Daoy (cell line): ENCODE results near the gene COX8C. TPM values are rescaled to one million over a fixed set of nuclear protein-coding genes. Genes with fewer than 3 reads are reported as not detected.
"Not testable (repeated sequence)": the region's sequence is repeated elsewhere in the genome, so short reads cannot be mapped to it uniquely, and the experiment has no call there.

ENCODE experiments used
- DNase-seq: peaks from one replicate; pipeline ENCODE4 v3.0.0-alpha.2; 2015; ENCODE audit warnings: low read depth
- total RNA-seq: library from RNA; depleted of rRNA; stranded (reverse); fragments of >200 nt; shearing (Covaris generic); gene quantifications from 2 replicates; pipeline ENCODE4 v1.2.3, GENCODE V29; 2014; rRNA removed

COX8C gene
- total RNA-seq, 1 experiment from 2014 or later = not detected

DNA sequence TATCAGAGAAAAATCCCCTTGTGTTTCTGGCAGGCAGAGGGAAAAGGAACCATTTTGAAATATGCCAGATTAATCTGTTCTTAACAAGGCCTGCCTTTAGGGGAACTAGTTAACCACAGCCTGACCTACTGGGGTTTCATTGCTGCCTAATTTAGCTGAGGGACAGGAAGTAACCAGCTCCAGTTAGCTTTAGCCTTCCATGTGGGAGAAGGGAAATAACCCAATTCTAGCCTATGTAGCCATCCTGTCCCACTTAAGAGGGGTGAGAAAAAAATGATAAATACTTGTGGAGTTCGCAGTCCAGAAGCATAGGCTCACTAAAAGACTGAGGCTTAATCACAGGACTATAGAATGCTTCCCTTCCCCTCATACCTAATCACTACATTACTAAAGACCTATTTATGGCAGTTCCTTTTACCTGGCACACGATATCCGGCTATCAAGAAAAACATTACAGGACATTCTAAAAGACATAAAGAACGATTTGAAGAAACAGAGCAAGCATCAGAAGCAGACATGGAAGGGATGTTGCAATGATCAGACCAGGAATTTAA is 22.8 kb downstream of the COX8C start:
- no peak for DNase-seq

DNA sequence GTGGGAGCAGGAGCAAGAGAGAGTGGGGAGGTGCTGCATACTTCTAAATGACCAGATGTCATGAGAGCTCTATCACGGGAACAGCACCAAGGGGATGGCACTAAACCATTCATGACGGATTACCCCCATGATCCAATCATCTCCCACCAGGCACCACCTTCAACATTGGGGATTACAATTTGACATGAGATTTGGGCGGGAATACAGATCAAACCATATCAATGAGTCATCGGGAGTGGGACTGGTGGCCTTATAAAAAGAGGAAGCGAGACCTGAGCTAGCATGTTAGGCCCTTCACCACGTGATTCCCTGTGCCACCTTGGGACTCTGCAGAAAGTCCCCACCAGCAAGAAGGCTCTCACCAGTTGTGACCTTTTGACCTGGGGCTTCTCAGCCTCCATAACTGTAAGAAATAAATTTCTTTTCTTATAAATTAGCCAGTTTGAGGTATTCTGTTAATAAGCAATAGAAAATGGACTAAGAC is 28.7 kb downstream of the COX8C start:
- no peak for DNase-seq

DNA sequence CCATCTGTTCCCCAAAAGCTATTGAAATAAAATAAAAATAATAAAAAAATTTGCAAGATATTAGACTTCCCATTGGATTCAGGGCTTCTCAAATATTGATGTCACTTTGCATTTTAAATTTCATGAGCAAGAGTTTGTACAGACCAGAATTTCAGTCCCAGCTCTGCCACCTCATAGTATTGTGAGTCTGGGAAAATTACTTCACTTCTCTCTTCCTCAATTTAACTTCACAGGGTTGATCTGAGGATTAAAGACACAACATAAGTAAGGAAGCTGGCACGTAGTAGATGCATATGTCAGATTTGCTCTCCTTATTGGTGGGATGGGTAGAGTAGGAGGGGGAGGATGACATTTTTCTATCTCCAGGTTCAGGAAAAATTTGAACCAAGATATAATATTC is 32.8 kb downstream of the COX8C start:
- DNase-seq = no peak

DNA sequence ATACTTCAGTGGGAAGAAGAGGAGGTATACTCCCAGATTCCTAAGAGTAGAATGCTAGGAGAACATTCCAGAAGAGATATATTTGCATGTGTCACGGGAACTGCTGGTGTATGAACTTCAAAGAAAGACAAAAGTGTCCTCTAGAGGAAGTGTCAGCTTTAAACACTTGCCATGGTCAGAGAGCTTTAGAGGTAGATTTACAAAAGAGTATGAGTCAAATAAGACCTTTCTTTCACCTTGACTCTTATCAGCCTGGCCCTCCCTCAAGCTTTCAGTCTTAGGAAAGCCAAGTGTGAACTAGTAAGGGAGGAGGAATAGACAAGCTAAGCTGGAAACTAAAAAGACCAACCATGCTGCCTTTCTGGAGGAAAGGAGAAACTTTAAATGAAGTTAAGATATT is 34.7 kb downstream of the COX8C start:
- DNase-seq = no peak

DNA sequence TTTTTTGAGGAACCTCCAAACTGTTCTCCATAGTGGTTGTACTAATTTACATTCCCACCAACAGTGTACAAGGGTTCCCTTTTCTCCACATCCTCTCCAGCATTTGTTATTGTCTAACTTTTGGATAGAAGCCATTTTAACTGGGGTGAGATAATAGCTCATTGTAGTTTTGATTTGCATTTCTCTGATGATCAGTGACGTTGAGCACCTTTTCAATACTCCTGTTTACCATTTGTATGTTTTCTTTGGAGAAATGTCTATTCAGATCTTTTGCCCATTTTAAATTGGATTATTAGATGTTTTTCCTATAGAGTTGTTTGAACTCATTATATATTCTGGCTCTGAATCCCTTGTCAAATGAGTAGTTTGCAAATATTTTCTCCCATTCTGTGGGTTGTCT is 37.3 kb downstream of the COX8C start:
- not testable (repeated sequence) for DNase-seq

DNA sequence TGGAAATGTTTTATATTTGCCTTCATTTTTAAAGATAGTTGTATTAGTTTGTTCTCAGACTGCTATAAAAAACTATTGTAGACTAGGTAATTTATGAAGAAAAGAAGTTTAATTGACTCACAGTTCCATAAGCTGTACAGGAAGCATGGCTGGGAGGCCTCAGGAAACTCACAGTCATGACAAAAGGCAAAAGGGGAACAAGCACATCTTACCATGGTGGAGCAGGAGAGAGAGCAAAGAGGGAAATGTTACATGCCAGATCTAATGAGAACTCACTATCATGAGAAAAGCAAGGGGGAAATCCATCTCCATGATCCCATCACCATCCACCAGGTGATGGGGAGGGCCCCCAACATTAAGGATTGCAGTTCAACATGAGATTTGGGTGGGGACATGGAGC is 48.2 kb downstream of the COX8C start:
- DNase-seq = no peak

DNA sequence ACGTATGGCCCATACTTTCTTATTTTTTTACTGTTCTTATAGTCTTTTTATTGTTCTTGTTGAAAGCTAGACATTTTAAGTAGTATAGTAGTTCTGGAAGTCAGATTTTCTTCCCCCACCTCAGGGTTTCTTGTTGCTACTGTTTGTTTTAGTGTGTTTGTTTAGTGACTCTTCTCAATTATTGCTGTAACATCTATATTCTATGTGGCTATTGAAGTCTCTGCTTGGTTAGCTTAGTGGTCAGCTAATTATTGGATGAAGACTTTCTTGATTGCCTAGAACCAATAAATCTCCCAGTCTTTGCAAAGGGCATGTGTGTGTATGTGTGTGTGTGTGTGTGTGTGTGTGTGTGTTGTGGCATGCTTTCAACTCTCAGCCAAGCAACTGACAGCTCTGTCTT is 49.5 kb downstream of the COX8C start:
- no peak for DNase-seq

Other genes starting within 250 kb of the COX8C start
- gene ITPK1, start 231.3 kb upstream of the COX8C start, total RNA-seq = 14.2 and 24.7 TPM in 2 replicates
- 18.8 and 19.8 TPM in 2 replicates for gene MOAP1, start 162.3 kb upstream of the COX8C start, total RNA-seq
- gene LYSET, start 161.9 kb upstream of the COX8C start, total RNA-seq = 10.8 and 23.1 TPM in 2 replicates
- gene GON7, start 140.1 kb upstream of the COX8C start, total RNA-seq = 64.4 and 65.5 TPM in 2 replicates
- gene UBR7, start 139.9 kb upstream of the COX8C start, total RNA-seq = 109 and 125 TPM in 2 replicates
- gene BTBD7, start 14.1 kb upstream of the COX8C start, total RNA-seq = 15.9 and 16.5 TPM in 2 replicates
- gene UNC79, start 83.8 kb downstream of the COX8C start, total RNA-seq = not detected in 2 replicates